Embryonic facial prominence (tissue), 1 donor: ENCODE data around the gene FREY1.

ENCODE experiments used
- DNase-seq: peaks from one replicate; pipeline ENCODE4 v3.0.0-alpha.2; 2016; ENCODE audit errors: extremely low spot score

The FREY1 gene

GRCh38 chr11:45928535-45929215 is 21.6 kb upstream of the FREY1 start:
- no peak for DNase-seq

DNA sequence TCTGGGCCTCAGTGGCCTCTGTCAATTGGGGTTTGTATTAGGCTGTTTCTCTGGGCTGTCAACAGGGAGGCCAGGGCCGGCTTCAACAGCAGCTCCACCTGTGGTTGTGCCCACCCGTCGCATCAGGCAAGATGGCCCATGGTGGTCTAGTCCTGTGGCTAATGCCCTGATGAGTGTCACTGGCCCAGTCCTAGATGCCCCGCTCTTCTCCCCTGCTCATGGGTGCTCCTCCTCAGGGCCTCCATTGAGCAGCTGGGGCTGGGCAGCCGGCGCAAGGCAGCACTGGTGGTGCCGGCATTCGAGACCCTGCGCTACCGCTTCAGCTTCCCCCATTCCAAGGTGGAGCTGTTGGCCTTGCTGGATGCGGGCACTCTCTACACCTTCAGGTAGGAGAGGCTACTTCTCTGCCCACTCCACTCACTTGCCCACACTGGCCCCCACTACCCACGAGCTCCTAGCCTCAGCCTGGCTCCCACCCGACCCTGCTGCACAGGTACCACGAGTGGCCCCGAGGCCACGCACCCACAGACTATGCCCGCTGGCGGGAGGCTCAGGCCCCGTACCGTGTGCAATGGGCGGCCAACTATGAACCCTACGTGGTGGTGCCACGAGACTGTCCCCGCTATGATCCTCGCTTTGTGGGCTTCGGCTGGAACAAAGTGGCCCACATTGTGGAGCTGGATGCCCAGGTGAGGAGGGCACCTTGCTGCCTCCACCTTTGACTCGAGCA is 20.8 kb upstream of the FREY1 start:
- DNase-seq, result no peak

GRCh38 chr11:45927332-45927683 is 20.2 kb upstream of the FREY1 start:
- no peak for DNase-seq

DNA sequence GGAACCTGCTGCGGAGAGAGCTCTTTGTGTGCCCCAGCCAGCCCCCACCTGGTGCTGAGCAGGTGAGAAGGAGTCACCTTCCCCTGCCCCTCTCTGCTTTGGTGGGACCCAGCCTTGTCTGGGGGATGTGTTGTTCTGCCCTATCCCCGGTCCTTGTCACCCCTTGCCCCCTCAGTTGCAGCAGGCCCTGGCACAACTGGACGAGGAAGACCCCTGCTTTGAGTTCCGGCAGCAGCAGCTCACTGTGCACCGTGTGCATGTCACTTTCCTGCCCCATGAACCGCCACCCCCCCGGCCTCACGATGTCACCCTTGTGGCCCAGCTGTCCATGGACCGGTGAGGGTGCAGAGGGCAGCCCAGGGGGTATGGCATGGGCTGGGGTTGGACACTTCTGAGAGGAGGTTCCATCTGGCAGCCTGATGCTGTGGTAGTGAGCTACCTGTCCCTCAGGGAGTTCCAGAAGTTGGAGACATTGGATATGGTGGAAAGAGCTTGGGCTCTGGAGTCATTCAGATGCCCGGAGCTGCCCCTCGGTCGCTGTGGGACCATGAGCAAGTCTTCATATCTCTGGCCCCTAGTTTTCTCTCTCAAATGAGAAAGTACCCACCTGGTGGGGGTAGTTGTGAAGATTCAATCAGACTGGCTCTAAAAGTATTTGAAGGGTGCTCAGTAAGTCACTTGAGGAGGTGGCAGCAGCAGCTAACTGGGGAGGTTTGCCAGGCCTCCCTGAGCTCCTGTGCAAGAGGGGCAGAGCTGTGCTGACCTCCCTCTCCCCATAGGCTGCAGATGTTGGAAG is 19.7 kb upstream of the FREY1 start:
- no peak for DNase-seq

GRCh38 chr11:45926001-45926401 is 18.9 kb upstream of the FREY1 start:
- DNase-seq, result no peak

GRCh38 chr11:45925550-45925949 is 18.5 kb upstream of the FREY1 start:
- DNase-seq, result no peak

- DNase-seq, result no peak
These were observed 17.9 kb upstream of the FREY1 start for GRCh38 chr11:45924927-45925326.

GRCh38 chr11:45924036-45924915 is 17.2 kb upstream of the FREY1 start:
- DNase-seq, result no peak

DNA sequence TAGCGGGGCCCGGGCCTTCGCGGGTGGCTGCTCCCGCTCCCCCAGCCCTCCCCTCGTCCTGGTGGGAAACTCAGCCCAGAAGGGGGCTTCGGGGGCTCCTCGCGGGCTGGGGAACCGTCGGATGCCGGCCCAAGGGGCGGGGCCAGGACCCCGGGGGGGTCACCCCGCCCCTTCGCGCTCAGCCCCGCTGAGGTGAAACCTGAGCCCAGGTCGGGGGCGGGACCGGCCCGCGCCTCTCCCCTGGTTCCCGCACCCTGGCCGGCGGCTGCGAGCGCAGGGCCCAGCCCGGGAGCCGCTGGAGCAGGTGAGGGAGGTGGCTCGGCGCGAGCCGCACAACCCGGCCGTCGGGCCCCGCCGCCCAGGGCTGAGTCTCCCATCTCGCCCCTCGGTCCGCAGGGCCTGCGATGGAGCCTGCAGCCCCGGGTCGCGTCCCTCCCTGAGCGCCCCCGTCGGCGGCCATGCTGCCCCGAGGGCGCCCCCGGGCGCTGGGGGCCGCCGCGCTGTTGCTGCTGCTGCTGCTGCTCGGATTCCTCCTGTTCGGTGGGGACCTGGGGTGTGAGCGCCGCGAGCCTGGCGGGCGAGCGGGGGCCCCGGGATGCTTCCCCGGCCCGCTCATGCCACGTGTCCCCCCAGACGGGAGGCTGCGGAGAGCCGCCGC is 15.5 kb upstream of the FREY1 start, which contains the start of gene LARGE2:
Gene LARGE2 (plus strand): TSS at position 232 of the 658 bp plus-strand sequence. CDS start 227 bp downstream, at position 459.
- no peak for DNase-seq

- no peak for DNase-seq
These were observed 14.7 kb upstream of the FREY1 start for GRCh38 chr11:45921561-45922424.

- peak; percentile 4 for DNase-seq
These were observed 13.7 kb upstream of the FREY1 start for GRCh38 chr11:45920531-45921477.

DNA sequence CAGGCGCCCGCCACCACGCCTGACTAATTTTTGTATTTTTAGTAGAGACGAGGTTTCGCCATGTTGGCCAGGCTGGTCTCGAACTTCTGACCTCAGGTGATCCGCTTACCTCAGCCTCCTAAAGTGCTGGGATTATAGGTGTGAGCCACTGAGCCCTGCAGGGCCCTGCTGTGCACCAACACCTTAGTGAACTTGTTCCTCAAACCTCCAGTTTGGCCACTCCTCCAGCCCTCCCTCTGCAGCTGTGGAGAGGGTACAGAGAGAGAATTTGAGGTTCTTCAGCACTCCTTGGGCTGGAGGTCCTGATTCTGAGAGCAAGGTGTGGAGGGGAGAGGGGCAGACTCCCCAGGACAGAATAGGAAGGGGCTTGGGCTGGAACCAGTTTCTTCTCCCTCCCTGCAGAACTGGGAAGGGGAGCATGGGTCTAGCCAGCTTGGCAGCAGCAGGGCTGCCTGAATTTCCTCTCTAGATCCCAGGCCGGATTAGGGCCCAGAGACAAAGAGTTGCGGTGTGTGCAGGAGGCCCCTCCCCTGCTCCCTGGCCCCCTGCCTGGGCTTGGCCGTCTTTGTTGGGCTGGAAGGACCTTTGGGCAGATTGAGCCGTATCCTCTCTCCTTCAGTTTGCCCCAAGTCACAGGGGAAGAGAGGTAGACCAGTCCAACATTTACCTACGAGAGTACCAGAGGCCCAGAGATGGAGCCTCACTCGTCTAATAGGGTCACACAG is 12.9 kb upstream of the FREY1 start:
- no peak for DNase-seq

GRCh38 chr11:45918962-45919675 is 12.0 kb upstream of the FREY1 start:
- DNase-seq, result no peak

GRCh38 chr11:45918331-45918941 is 11.4 kb upstream of the FREY1 start:
- peak; percentile 7 for DNase-seq

DNA sequence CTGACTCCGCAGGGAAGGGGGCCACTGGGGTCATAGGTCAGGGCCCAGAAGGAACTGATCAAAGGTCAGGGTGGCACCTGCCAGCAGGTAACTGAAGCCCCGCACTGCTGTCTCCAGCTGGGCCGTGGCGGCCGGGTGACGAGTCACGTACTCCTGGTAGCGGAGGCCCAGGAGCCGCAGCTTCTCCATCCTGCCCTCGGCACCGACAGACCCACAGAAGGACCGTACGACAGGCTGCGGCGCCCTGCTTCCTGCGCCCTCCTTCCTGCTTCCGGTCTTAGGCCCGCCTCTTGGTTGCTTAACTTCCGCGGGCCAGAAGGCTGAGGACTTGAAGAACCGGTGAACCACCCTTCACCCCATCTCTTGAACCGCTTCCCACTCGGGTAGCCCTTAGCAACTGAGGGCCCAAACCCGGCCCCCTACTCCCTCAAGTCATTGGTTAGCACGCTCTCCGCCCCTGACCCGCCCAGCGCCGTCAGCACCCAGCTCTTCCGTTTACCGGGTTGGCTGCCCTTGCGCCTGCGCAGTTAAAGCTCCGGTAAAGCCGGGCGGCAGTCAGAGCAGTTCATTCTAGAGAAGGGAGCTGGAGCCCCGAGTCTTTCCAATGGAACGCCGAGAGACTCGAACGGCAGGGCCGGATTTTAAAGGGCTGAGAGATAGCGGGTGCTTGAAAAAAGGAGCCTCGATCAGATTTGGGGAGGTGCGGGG is 10.7 kb upstream of the FREY1 start, which contains the start of gene PEX16:
Gene PEX16 (minus strand): TSS at position 255 of the 708 bp plus-strand sequence. CDS start 66 bp downstream, at position 189.
- peak; percentile 97 for DNase-seq

DNA sequence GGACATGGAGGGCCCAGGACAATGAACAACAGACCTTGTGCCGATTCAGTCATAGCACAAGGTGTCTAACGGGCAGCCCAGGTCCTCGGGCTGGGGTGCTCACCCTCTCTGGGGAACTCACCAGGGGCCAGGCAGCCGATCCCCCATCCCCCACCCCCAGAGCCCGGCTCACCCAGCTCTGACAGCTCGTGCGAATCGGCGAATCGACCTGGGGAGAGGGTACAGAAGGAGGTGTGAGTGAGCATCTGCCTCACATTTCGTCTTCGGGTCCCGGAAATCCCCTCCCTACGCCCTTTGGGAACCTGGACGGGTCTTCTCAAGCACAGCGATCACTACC is 10.2 kb upstream of the FREY1 start:
- peak; percentile 5 for DNase-seq
